Cardiac fibroblast (primary cell): ENCODE measurements around the gene ARHGAP42.
A peak's percentile ranks its signal among the peaks of the same experiment; 100 is the strongest.

Experiments used
- DNase-seq, 2 donors: peaks; one replicate each; pipeline versions ENCODE4 v3.0.0 to v3.0.0-alpha.2; 2010; ENCODE audit warnings: low read depth in 2 of 2
- H3K4me3 ChIP-seq, 2 donors: replicated peaks in 1 of 2; 1 replicate in 1 of 2; 2 replicates in 1 of 2; pipeline ENCODE4 v1.5.1; 2011; ENCODE audit warnings: low read depth in 2 of 2, low read length in 2 of 2, mild to moderate bottlenecking in 2 of 2, moderate library complexity in 1 of 2
- TF ChIP-seq, protein P1 (sequence below): IDR thresholded peaks from one replicate; pipeline ENCODE4 v1.5.1; 2011; ENCODE audit warnings: low read depth, mild to moderate bottlenecking, low read length, inconsistent platforms

Gene ARHGAP42

DNA sequence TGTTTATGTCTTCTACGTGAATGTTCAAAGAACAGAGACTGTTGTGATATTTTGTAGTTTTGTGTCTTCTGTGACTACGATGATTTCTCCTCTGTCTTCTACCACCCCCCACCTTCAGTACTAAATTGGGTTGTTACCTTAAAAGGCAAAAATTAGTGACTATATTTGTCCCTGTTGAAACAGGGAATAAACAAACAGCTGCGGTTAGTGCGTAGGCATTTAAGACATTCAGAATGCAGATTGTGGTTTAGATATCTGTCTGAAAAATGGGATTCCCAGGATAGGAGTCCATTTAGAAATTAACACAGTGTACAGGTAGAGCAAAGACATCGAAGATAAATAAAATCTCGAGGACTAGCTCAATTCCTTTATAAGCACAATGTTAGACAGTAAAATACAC, 15.6 kb upstream of the ARHGAP42 start:
- H3K4me3 ChIP-seq, result no peak overlapping the region
- TF ChIP-seq, protein P1, sequence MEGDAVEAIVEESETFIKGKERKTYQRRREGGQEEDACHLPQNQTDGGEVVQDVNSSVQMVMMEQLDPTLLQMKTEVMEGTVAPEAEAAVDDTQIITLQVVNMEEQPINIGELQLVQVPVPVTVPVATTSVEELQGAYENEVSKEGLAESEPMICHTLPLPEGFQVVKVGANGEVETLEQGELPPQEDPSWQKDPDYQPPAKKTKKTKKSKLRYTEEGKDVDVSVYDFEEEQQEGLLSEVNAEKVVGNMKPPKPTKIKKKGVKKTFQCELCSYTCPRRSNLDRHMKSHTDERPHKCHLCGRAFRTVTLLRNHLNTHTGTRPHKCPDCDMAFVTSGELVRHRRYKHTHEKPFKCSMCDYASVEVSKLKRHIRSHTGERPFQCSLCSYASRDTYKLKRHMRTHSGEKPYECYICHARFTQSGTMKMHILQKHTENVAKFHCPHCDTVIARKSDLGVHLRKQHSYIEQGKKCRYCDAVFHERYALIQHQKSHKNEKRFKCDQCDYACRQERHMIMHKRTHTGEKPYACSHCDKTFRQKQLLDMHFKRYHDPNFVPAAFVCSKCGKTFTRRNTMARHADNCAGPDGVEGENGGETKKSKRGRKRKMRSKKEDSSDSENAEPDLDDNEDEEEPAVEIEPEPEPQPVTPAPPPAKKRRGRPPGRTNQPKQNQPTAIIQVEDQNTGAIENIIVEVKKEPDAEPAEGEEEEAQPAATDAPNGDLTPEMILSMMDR, result no peak
- DNase-seq, result peak; percentile 13 to 58

DNA sequence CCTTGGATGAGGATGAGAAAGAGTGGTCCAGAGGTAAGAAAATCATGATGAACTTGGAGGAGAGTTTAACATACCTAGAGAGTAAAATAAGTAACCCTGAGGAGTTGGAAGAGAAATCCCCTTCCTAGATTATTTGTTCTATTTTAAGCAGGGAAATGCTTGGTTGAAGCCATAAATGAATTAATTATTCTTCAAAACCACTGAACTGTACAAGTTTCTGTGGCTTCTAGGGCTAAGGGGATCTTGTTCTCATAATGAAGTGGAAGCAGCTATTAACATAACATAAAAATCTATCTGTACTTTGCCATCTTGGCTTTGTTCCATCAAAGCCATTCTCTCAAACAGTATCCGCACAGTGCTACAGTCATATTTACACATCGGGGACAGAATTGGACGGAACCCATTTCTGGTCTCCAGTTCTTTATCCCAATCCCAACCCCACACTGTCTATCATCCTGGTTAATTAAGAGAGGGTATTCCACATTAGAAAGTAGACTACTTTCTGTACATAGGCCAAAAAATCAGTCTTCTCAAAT, 14.5 kb upstream of the ARHGAP42 start:
- no peak overlapping the region for H3K4me3 ChIP-seq
- TF ChIP-seq, protein P1, result no peak
- DNase-seq, result no peak

DNA sequence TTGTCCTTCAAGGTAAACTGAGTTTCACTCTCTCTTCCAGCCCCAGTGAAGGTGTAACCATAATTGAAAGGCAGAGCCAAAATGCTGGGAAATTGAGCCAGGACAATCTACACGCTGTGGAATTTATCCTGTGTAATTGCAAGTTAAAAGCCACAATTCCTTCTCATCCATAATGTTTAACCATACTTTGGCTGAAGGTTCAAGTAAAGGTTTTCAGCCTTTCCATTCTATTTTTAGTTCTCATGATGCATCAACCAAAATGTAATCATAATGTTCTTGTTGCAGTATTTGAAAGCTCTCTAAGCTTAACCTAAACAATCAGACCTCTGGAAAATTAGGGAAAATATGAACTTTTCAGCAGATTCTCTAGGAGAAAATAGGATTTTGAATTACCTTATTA, 14.0 kb upstream of the ARHGAP42 start:
- TF ChIP-seq, protein P1, result no peak
- DNase-seq, result no peak
- no peak overlapping the region for H3K4me3 ChIP-seq

DNA sequence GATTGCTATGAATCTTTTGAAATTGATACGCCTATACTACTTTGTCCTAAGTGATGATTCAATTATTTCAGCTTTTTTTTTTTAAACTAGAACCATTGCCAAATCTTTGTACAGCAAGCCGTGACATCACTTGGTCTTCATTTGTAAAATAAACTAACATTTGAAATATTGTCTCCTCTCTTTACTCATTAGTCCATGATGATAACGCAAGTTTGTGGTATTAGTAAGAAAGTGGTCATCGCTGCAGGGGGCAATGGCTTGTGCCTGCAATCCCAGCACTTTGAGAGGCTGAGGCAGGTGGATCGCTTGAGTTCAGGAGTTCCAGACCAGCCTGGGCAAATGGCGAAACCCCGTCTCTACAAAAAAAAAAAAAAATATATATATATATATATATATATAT, 12.9 kb upstream of the ARHGAP42 start:
- no peak overlapping the region for H3K4me3 ChIP-seq
- TF ChIP-seq, protein P1, result no peak
- peak; percentile 27 to 78 for DNase-seq

DNA sequence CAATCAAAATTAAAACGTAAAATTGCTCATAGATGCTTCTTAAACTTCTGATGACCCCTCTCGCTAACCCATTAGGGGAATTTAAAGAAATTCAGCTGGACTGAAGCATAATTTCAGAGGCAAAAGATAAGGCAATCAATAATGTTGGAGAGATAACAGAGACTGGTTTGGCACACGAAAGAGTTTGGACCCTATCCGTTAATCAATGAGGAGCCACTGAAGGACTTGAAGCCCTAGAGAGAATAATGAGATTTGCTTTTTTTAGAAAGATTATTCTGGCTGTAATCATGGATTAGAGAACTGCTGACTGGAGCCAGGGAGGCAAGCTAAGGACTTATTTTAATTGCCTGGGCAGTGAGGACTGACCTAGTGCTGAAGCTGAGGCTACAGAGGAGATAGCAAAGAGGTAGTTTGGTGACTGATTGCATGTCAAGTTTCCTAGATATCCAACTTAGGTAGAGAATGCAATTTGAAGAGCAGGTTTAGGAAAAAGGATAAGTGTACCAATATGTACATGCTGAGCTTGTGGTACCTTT, 11.9 kb upstream of the ARHGAP42 start:
- H3K4me3 ChIP-seq, result no peak overlapping the region
- TF ChIP-seq, protein P1, result no peak
- DNase-seq, result no peak

DNA sequence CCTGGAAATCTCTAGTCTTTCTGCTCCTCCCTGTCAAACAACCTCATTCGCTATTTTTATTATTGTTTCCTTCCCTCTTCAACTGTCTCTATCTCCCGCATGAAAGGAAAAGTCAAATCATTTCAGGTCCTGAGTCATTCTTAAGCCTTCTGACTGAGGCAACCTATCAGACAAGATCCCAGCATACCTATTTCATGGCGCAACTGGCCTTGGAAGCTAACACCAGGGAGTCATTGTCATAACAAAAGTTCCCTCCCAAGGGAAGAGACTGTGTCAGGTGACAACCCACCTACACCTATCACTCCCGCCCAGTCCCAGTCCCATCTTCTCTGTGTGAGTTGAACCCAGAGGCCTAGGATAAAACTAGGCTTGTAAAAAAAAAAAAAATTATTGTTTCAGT, 10.2 kb upstream of the ARHGAP42 start:
- H3K4me3 ChIP-seq, result no peak overlapping the region
- no peak for DNase-seq
- TF ChIP-seq, protein P1, result no peak

DNA sequence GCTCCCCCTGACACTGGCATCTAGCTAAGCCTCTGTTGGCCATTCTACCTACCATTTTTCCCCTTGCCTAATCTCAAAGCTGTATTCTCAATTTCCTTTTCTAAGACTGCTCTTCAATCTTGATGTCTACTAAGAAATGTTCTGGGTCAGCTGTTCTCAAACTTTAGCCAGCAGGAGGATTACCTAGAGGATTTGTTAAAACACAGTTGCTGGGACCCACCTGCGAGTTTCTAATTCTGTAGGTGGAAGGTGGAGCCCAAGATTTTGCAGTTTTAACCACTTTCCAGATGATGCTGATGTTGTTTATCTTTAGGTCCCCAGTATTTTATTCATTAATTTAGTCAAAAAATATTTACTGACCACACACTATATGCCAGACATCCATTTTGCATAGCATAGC, 9.3 kb upstream of the ARHGAP42 start:
- no peak overlapping the region for H3K4me3 ChIP-seq
- TF ChIP-seq, protein P1, result no peak
- DNase-seq, result no peak
